Measurements from ENCODE around the gene TOMM20. TPM values are rescaled to one million over a fixed set of nuclear protein-coding genes. Genes with fewer than 3 reads are reported as not detected.
A peak's percentile ranks its signal among the peaks of the same experiment; 100 is the strongest.

Gene TOMM20
- total and polyA plus RNA-seq, 3 experiments from 2014 or later = 59.8 to 115 (median 108) TPM

DNA sequence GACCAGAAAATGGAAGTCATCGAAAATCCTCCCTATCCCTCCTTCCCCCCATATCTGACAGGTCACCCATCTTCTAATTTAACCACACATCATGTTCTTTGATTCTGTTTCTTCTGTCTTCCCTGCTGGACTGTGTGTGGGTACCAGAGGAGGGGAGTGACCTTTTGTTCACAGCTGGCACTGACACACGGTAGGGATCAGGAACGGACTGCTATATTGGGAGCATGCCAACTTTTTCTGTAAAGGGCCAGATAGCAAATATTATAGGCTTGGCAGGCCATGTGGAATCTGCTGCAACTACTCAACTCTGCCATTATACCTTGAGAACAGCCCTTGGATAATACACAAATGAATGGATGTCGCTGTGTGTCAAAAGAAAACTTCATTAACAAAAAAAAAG lies 7.5 kb upstream of the TOMM20 start:
- H3K27ac ChIP-seq (ENCODE audit: low read depth, low read length) = no peak overlapping the region
- H3K36me3 ChIP-seq (ENCODE audit: insufficient read depth, low read length) = peaks cover 43% of the 10 kb centered on the region
- no peak overlapping the region for H3K4me3 ChIP-seq (ENCODE audit: low read length)
- H3K27ac Mint-ChIP-seq = peak overlapping the region in 2 of 8 donors; percentile 8 to 13
- H3K9me3 ChIP-seq (ENCODE audit: low read length) = no peaks in the 10 kb centered on the region
- no peak for DNase-seq
- POLR2A ChIA-PET = no interaction called here
- no peaks in the 10 kb centered on the region for H3K9me3 Mint-ChIP-seq
- H3K27me3 ChIP-seq (ENCODE audit: insufficient read depth, low read length, poor library complexity, severe bottlenecking) = no peaks in the 10 kb centered on the region
- no peaks in the 10 kb centered on the region for H3K27me3 Mint-ChIP-seq
- peaks cover 6 to 15% (median 14%) of the 10 kb centered on the region in 3 donors for H3K4me1 Mint-ChIP-seq
- H3K4me3 Mint-ChIP-seq = no peak overlapping the region
- no peaks in the 10 kb centered on the region for H3K4me1 ChIP-seq (ENCODE audit: insufficient read depth, low read length)
- peaks cover 10 to 86% (median 24%) of the 10 kb centered on the region in 3 donors for H3K36me3 Mint-ChIP-seq
- CTCF ChIA-PET = interaction anchor here (1.1 kb wide), 1 partner anchor 10 kb away, joined by 4 read pairs; no protein-coding TSS in a partner anchor

- peaks cover 42% of the 10 kb centered on the region for H3K36me3 ChIP-seq (ENCODE audit: insufficient read depth, low read length)
- H3K4me3 ChIP-seq (ENCODE audit: low read length) = no peak overlapping the region
- DNase-seq = no peak
- no peaks in the 10 kb centered on the region for H3K9me3 ChIP-seq (ENCODE audit: low read length)
- H3K27me3 ChIP-seq (ENCODE audit: insufficient read depth, low read length, poor library complexity, severe bottlenecking) = no peaks in the 10 kb centered on the region
- Mint-ChIP-seq H3K4me3 (no peak overlapping the region), H3K4me1 (peaks cover 3 to 14% (median 13%) of the 10 kb centered on the region in 3 donors), H3K27me3 (no peaks in the 10 kb centered on the region), H3K36me3 (peaks cover 10 to 73% (median 21%) of the 10 kb centered on the region in 3 donors), H3K9me3 (no peaks in the 10 kb centered on the region), H3K27ac (no peak overlapping the region)
- POLR2A ChIA-PET = no interaction called here
- H3K4me1 ChIP-seq (ENCODE audit: insufficient read depth, low read length) = peaks cover 3% of the 10 kb centered on the region
- H3K27ac ChIP-seq (ENCODE audit: low read depth, low read length) = no peak overlapping the region
- CTCF ChIA-PET = no interaction called here
These were observed 5.5 kb upstream of the TOMM20 start for GRCh38 chr1:235134171-235134570.

GRCh38 chr1:235133086-235133485 lies 4.4 kb upstream of the TOMM20 start:
- CTCF ChIA-PET = interaction anchor here (0.7 to 1.6 kb wide), 3 partner anchors 13 to 528 kb away, joined by 3 to 4 read pairs (median 3); no protein-coding TSS in a partner anchor
- H3K36me3 ChIP-seq (ENCODE audit: insufficient read depth, low read length) = peaks cover 36% of the 10 kb centered on the region

GRCh38 chr1:235131961-235132360 lies 3.3 kb upstream of the TOMM20 start:
- H3K9me3 Mint-ChIP-seq = no peaks in the 10 kb centered on the region
- peak overlapping the region in 2 of 7 donors; percentile 13 to 34 for H3K4me3 Mint-ChIP-seq
- H3K27ac Mint-ChIP-seq = peak overlapping the region in 3 of 8 donors; percentile 18 to 75 (median 36)
- peaks cover 10% of the 10 kb centered on the region for H3K4me1 ChIP-seq (ENCODE audit: insufficient read depth, low read length)
- no peaks in the 10 kb centered on the region for H3K9me3 ChIP-seq (ENCODE audit: low read length)
- no peaks in the 10 kb centered on the region for H3K27me3 Mint-ChIP-seq
- peaks cover 25% of the 10 kb centered on the region for H3K36me3 ChIP-seq (ENCODE audit: insufficient read depth, low read length)
- ChIA-PET POLR2A (interaction anchor here (0.6 kb wide), 1 partner anchor 27 kb away, joined by 3 read pairs; no protein-coding TSS in a partner anchor), CTCF (interaction anchor here (1.3 to 1.6 kb wide), 2 partner anchors 12 to 285 kb away, joined by 4 to 5 read pairs; no protein-coding TSS in a partner anchor)
- H3K4me1 Mint-ChIP-seq = peaks cover 17 to 19% (median 17%) of the 10 kb centered on the region in 3 donors
- H3K36me3 Mint-ChIP-seq = peaks cover 9 to 68% (median 12%) of the 10 kb centered on the region in 3 donors
- H3K27ac ChIP-seq (ENCODE audit: low read depth, low read length) = no peak overlapping the region
- no peak overlapping the region for H3K4me3 ChIP-seq (ENCODE audit: low read length)
- DNase-seq = no peak
- H3K27me3 ChIP-seq (ENCODE audit: insufficient read depth, low read length, poor library complexity, severe bottlenecking) = no peaks in the 10 kb centered on the region

More at GRCh38 chr1:235133086-235133485, 4.4 kb upstream of the TOMM20 start:
- Mint-ChIP-seq H3K9me3 (no peaks in the 10 kb centered on the region), H3K27me3 (no peaks in the 10 kb centered on the region), H3K4me1 (peaks cover 6 to 10% (median 9%) of the 10 kb centered on the region in 3 donors), H3K27ac (peak overlapping the region in 3 of 8 donors; percentile 17 to 75 (median 52)), H3K4me3 (no peak overlapping the region), H3K36me3 (peaks cover 10 to 70% (median 16%) of the 10 kb centered on the region in 3 donors)
- no peak for DNase-seq
- POLR2A ChIA-PET = no interaction called here
- H3K9me3 ChIP-seq (ENCODE audit: low read length) = no peaks in the 10 kb centered on the region
- H3K27me3 ChIP-seq (ENCODE audit: insufficient read depth, low read length, poor library complexity, severe bottlenecking) = no peaks in the 10 kb centered on the region
- no peak overlapping the region for H3K4me3 ChIP-seq (ENCODE audit: low read length)
- peaks cover 5% of the 10 kb centered on the region for H3K4me1 ChIP-seq (ENCODE audit: insufficient read depth, low read length)
- no peak overlapping the region for H3K27ac ChIP-seq (ENCODE audit: low read depth, low read length)

GRCh38 chr1:235130766-235131270 lies 2.2 kb upstream of the TOMM20 start:
- Mint-ChIP-seq H3K4me1 (peaks cover 25 to 28% (median 26%) of the 10 kb centered on the region in 3 donors), H3K27me3 (no peaks in the 10 kb centered on the region), H3K36me3 (peaks cover 0 to 63% (median 4%) of the 10 kb centered on the region in 3 donors), H3K9me3 (no peaks in the 10 kb centered on the region), H3K27ac (peak overlapping the region in 5 of 8 donors; percentile 50 to 96 (median 77)), H3K4me3 (peak overlapping the region in 1 of 7 donors; percentile 12)
- Histone ChIP-seq H3K4me3 (ENCODE audit: low read length) (no peak overlapping the region), H3K9me3 (ENCODE audit: low read length) (no peaks in the 10 kb centered on the region), H3K27ac (ENCODE audit: low read depth, low read length) (no peak overlapping the region), H3K4me1 (ENCODE audit: insufficient read depth, low read length) (peaks cover 20% of the 10 kb centered on the region), H3K36me3 (ENCODE audit: insufficient read depth, low read length) (peaks cover 14% of the 10 kb centered on the region), H3K27me3 (ENCODE audit: insufficient read depth, low read length, poor library complexity, severe bottlenecking) (no peaks in the 10 kb centered on the region)
- CTCF ChIA-PET = no interaction called here
- no peak for DNase-seq
- POLR2A ChIA-PET = interaction anchor here (0.7 kb wide), 1 partner anchor 286 kb away, joined by 12 read pairs; no protein-coding TSS in a partner anchor

DNA sequence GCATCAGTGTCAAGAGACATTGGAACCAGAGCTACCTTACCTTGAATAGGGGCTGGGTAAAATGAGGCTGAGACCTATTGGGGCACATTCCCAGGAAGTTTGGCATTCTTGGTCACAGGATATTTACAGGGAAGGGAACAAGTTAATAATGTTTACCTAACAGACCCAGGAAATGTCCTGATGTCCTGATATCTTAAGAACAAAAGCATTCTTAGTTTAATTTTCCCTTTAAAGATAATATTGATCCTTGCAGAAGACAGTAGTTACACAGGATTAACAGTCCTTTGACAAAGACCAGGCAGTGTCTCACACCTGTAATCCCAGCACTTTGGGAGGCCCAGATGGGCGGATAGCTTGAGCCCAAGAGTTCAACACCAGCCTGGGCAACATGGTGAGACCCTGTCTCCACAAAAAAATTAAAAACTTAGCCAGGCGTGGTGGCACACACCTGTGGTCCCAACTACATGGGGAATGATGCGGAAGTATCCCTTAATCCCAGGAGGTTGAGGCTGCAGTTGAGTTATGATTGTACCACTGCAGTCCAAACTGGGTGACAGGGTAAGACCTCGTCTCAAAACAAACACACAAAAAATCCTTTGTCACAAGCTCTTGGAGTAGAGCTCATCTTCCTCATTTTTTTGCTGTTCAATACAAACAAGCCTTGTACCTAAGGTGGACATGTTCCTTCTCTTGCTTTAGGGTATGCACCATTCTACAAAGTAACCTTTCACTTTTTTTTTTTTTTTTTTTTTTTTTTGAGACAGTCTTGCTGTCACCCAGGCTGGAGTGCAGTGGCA lies 1.3 kb upstream of the TOMM20 start:
- no peak overlapping the region for H3K27ac ChIP-seq (ENCODE audit: low read depth, low read length)
- DNase-seq = no peak
- H3K27me3 Mint-ChIP-seq = no peaks in the 10 kb centered on the region
- H3K36me3 ChIP-seq (ENCODE audit: insufficient read depth, low read length) = peaks cover 7% of the 10 kb centered on the region
- no peak overlapping the region for H3K4me3 ChIP-seq (ENCODE audit: low read length)
- POLR2A ChIA-PET = interaction anchor here (0.7 kb wide), 1 partner anchor 287 kb away, joined by 12 read pairs; no protein-coding TSS in a partner anchor
- CTCF ChIA-PET = no interaction called here
- no peaks in the 10 kb centered on the region for H3K27me3 ChIP-seq (ENCODE audit: insufficient read depth, low read length, poor library complexity, severe bottlenecking)
- H3K4me1 Mint-ChIP-seq = peaks cover 29 to 35% (median 32%) of the 10 kb centered on the region in 3 donors
- H3K4me3 Mint-ChIP-seq = peak overlapping the region; percentile 36 to 99 (median 76)
- H3K9me3 ChIP-seq (ENCODE audit: low read length) = no peaks in the 10 kb centered on the region
- H3K36me3 Mint-ChIP-seq = peaks cover 0 to 55% (median 0%) of the 10 kb centered on the region in 3 donors
- peak overlapping the region; percentile 65 to 98 (median 95) for H3K27ac Mint-ChIP-seq
- no peaks in the 10 kb centered on the region for H3K9me3 Mint-ChIP-seq
- H3K4me1 ChIP-seq (ENCODE audit: insufficient read depth, low read length) = peaks cover 27% of the 10 kb centered on the region

- peak in 1 of 5 donors; percentile 5 for DNase-seq
- CTCF ChIA-PET = interaction anchor here (2.5 kb wide), 1 partner anchor 23 kb away, joined by 10 read pairs; no protein-coding TSS in a partner anchor
- no peaks in the 10 kb centered on the region for H3K27me3 ChIP-seq (ENCODE audit: insufficient read depth, low read length, poor library complexity, severe bottlenecking)
- Mint-ChIP-seq H3K27ac (peak overlapping the region; percentile 94 to 99 (median 98)), H3K9me3 (no peaks in the 10 kb centered on the region), H3K4me3 (peak overlapping the region; percentile 93 to 99 (median 97)), H3K27me3 (no peaks in the 10 kb centered on the region), H3K4me1 (peaks cover 45 to 56% (median 53%) of the 10 kb centered on the region in 3 donors), H3K36me3 (peaks cover 0 to 47% (median 2%) of the 10 kb centered on the region in 3 donors)
- H3K9me3 ChIP-seq (ENCODE audit: low read length) = no peaks in the 10 kb centered on the region
- peaks cover 4% of the 10 kb centered on the region for H3K36me3 ChIP-seq (ENCODE audit: insufficient read depth, low read length)
- H3K4me3 ChIP-seq (ENCODE audit: low read length) = peak overlapping the region; percentile 98
- POLR2A ChIA-PET = interaction anchor here (0.5 to 2.0 kb wide), 3 partner anchors 33 to 42 kb away, joined by 3 to 12 read pairs (median 8); partner anchors contain the start of gene RBM34
- H3K4me1 ChIP-seq (ENCODE audit: insufficient read depth, low read length) = peaks cover 48% of the 10 kb centered on the region
- H3K27ac ChIP-seq (ENCODE audit: low read depth, low read length) = peak overlapping the region; percentile 89
These were observed 743 bp downstream of the TOMM20 start for GRCh38 chr1:235127732-235128455.

All from CD8-positive, alpha-beta memory T cell (primary cell).